Measurements from ENCODE around the gene KIFC3. TPM values are rescaled to one million over a fixed set of nuclear protein-coding genes. Genes with fewer than 3 reads are reported as not detected.
"Not testable (repeated sequence)": the region's sequence is repeated elsewhere in the genome, so short reads cannot be mapped to it uniquely, and the experiment has no call there.

The KIFC3 gene
- total RNA-seq, 1 donor from 2014 or later: 25.1 TPM

GRCh38 chr16:57837305-57838125, 35.2 kb upstream of the KIFC3 start:
- no peaks in the 10 kb centered on the region for H3K36me3 Mint-ChIP-seq (ENCODE audit: low read depth)
- H3K4me1 Mint-ChIP-seq: peaks cover 26% of the 10 kb centered on the region
- H3K27ac Mint-ChIP-seq (ENCODE audit: unreplicated experiment): peak overlapping the region; percentile 51
- no peak for DNase-seq (ENCODE audit: low read depth, low spot score)
- no peak for TF ChIP-seq CTCF (conservative IDR thresholded peaks at IDR 0.05)
- H3K4me3 Mint-ChIP-seq: no peak overlapping the region
- H3K27me3 Mint-ChIP-seq (ENCODE audit: low read depth): peaks cover 3% of the 10 kb centered on the region
- H3K9me3 Mint-ChIP-seq: no peaks in the 10 kb centered on the region

GRCh38 chr16:57835439-57835838, 33.1 kb upstream of the KIFC3 start:
- H3K27me3 Mint-ChIP-seq (ENCODE audit: low read depth); DNase-seq (ENCODE audit: low read depth, low spot score); H3K27ac Mint-ChIP-seq (ENCODE audit: unreplicated experiment); H3K36me3 Mint-ChIP-seq (ENCODE audit: low read depth); H3K9me3 Mint-ChIP-seq; H3K4me3 Mint-ChIP-seq: not testable (repeated sequence)
- H3K4me1 Mint-ChIP-seq: peaks cover 20% of the 10 kb centered on the region

GRCh38 chr16:57834936-57835335, 32.6 kb upstream of the KIFC3 start:
- no peak overlapping the region for H3K27ac Mint-ChIP-seq (ENCODE audit: unreplicated experiment)

GRCh38 chr16:57830890-57831484, 28.7 kb upstream of the KIFC3 start:
- H3K4me1 Mint-ChIP-seq: peaks cover 5% of the 10 kb centered on the region

More at GRCh38 chr16:57834936-57835335, 32.6 kb upstream of the KIFC3 start:
- TF ChIP-seq CTCF (conservative IDR thresholded peaks at IDR 0.05): no peak
- Mint-ChIP-seq H3K36me3 (ENCODE audit: low read depth) (no peaks in the 10 kb centered on the region), H3K4me3 (no peak overlapping the region), H3K4me1 (peaks cover 20% of the 10 kb centered on the region), H3K9me3 (no peaks in the 10 kb centered on the region), H3K27me3 (ENCODE audit: low read depth) (peaks cover 5% of the 10 kb centered on the region)
- no peak for DNase-seq (ENCODE audit: low read depth, low spot score)

GRCh38 chr16:57829969-57830360, 27.7 kb upstream of the KIFC3 start:
- DNase-seq (ENCODE audit: low read depth, low spot score): no peak
- no peaks in the 10 kb centered on the region for H3K36me3 Mint-ChIP-seq (ENCODE audit: low read depth)
- H3K27me3 Mint-ChIP-seq (ENCODE audit: low read depth): peaks cover 2% of the 10 kb centered on the region
- H3K27ac Mint-ChIP-seq (ENCODE audit: unreplicated experiment): no peak overlapping the region
- no peak for TF ChIP-seq CTCF (conservative IDR thresholded peaks at IDR 0.05)
- no peaks in the 10 kb centered on the region for H3K9me3 Mint-ChIP-seq
- peaks cover 3% of the 10 kb centered on the region for H3K4me1 Mint-ChIP-seq
- no peak overlapping the region for H3K4me3 Mint-ChIP-seq

More at GRCh38 chr16:57830890-57831484, 28.7 kb upstream of the KIFC3 start:
- H3K9me3 Mint-ChIP-seq: no peaks in the 10 kb centered on the region
- H3K27me3 Mint-ChIP-seq (ENCODE audit: low read depth): peaks cover 2% of the 10 kb centered on the region
- H3K4me3 Mint-ChIP-seq: no peak overlapping the region
- H3K36me3 Mint-ChIP-seq (ENCODE audit: low read depth): no peaks in the 10 kb centered on the region
- H3K27ac Mint-ChIP-seq (ENCODE audit: unreplicated experiment): no peak overlapping the region
- TF ChIP-seq CTCF (conservative IDR thresholded peaks at IDR 0.05): no peak
- no peak for DNase-seq (ENCODE audit: low read depth, low spot score)
